HG02763 (cell line): Measurements from ENCODE around the gene PNMA1.

Source experiments
- ATAC-seq: cut with Tn5 transposase; IDR thresholded peaks from one replicate; pipeline ENCODE4 v1.9.1; 2021; ENCODE audit warnings: mild to moderate bottlenecking, moderate library complexity; ENCODE audit not compliant: unreplicated experiment

The PNMA1 gene

DNA sequence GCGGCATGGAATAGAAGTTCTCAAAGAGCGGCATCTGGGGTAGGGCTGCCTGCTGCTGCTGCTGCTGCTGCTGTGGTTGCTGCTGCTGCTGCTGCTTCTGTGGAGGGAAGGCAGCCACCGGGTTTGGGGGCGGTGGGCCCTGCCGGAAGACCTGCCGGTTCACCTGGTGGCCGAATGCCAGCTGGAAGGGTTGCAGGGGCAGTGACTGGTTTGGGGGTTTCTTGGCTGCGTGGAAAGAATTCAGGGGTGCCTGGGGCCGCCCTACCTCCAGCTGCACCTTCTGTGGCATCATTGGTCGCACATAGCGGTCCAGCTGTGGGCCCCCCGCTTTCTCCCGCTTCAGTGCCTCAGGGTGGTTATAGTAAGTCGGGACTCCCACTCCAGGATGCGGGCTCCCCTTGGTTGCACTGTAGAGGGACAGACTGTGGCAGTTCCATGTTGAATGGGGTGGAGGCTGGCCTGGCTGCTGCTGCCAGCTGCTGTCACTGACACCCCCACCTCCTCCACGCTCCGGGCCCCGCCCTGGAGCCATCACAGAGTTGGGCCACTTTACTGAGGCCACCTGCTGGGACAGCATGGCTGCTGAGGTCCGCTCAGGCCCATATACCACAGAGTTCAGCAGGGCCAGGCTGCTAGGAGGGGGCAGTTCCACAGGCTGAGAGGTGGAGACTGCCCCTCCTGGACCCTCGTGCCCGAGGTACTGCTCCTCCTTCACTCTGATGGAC is 25.2 kb upstream of the PNMA1 start:
- no peak for ATAC-seq

DNA sequence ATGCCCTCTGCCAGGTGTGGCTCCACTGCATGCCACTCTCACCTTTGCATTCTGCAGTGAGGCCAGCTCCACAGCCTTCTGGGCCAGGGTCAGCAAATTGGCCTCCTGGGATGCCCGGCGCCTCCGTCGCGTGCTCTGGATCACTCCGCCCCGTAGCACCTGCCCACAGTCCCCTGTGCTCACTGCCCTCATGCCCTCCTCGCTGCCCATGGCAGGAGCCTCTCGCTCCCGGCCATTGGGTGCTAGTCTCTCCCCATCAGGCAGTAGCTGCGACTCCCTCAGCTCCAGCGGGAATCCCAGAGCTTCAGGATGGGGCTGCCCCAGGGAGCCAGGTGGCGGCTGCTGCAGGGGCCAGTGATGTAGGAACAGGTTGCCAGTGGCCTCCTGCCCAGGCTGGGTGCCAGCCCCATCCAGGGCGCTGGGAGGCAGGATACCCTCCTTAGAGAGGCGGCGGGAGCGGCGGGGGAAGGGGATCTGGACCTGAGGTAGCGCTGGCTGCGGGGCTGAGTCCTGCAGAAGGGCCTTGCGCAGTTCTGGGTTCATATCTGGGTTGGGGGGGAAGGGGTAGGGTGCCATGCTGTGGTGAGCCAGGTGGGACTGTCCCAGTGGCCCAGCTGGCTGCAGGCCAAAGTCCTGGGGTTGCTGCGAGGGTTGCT is 24.5 kb upstream of the PNMA1 start:
- ATAC-seq, result no peak

DNA sequence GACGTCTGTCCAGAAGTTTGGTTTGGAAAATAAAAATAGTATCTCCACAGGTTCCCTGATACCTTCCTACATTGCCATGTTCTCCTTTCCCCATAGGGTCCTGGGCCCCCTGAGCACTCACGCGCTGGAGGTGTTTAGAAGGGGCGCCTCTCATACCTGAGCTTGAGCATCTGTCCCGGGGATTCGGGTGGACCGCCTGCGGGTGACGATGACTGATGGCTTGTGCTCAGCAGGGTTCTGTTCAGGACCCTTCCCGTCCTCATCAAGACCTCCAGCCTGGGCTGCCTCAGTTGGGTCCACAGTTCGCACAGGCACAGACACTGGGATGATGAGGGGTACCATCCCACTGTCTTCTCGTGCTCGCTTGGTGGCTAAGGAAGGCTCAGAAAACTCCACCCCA is 22.7 kb upstream of the PNMA1 start:
- no peak for ATAC-seq

DNA sequence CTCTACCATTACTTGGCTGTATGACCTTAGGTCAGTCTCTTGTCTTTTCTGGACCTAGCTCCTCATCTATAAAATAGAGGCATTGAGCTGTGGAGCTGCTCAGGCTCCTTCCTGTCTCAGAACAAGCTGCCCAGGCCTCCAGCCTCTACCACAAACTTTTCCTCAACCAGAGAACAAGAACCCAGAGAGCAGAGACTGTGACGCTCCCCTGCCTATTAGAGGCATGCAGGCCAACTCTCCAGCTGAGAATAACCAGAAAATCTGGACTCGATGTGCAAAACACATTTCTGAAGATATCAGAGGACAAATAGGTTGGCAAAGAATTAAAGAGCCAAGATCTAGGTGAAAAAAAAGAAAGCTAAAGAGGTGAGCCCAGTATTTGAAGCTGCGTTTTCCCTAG is 17.8 kb upstream of the PNMA1 start:
- ATAC-seq, result no peak

DNA sequence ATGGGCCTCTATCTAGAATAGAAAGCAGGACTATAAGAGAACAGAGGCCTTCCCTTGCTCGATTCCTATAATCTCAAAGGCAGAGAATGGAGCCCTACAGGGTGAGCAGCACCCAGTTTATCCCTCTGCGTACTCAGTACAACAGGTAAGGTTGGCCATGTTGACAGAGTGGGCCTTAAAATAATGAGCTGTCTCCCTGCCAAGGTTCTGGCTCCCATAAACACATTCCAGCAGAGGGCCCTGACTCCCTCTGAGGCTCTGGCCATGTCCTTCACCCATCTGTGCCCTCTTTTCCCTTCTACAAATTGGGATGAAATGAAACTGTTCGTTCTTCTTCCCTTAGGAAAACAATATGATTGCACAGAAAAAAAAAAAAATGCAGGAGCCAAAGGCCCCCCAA is 16.9 kb upstream of the PNMA1 start:
- ATAC-seq, result no peak

DNA sequence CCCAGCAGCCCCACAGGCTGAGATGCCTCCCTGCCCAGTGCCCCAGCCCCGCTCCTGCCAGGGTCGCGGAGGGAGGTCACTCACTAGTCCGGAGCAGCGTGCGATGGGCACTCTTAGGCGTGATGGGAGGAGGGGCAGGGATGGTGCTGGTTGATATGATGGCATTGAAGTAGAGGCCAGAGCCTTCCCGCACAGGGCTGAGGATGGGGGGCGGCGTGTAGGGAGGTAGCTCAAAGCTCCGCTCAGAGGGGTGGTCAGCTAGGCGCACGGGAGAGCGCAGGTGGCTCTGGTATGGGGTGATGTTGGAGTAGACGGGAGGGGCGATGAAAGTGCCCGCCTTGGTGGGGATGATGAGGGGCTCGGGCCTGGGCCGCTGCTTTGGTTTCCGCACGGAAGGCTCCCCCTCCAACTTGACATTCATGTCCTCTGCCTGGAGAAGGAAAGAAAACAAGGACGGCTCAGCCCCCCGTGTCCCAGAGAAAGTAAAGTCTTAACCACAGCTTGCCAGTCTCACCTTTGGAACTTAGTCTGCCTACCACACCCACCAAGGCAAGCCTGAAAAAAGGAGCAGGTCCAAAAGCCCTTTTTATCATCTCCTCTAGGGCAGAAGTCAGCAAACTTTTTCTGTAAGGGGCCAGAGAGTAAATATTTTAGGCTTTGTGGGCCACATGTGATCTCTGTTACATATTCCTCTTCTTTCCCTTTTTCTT is 15.5 kb upstream of the PNMA1 start:
- ATAC-seq, result no peak

DNA sequence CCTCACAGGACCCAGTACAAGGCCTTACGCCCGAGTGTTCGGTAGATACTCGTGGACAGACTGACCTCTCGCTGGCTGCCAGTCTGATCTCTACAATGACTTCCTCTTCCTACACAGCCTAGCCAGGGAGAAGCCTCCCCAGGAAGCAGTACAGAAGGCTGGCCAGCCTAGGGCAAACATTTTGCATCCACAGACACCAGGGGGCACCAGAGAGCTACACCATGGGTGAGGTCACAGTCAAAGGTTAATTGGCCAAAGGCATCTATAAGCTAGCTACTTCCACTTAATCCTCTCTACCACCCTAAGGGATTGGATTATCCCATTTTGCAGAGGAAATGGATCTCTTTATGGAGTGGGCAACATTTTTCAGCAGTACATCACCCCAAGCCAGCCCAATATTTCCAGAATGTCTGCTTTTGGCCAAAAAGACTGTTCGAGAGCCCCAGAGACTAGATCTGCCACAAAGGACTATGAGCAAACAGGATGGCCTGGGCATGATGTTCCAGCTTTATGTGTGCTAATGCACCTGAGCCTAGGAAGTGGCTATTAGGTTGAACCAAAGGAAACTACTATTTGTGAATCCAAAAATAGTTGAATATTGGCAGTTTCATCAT is 14.6 kb upstream of the PNMA1 start:
- ATAC-seq, result no peak

DNA sequence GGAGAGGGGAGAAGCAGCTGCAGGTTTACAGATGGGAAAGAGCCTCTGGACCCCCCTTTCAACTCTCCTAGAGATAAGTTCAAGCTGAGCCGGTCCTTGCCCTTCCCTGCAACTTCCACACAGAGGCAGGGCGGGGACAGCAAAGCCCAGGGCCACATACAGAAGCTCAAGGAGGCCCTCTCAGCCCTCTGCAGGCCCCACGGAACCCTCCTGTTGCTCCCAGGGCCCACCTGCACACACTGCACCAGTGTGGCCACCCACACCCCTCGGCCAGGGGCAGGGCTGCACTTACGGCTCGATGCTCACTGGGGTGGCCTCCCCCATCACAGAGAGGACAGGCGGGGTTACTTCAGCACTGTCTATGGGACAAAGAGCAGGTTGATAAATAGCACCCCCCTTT is 13.0 kb upstream of the PNMA1 start:
- no peak for ATAC-seq

DNA sequence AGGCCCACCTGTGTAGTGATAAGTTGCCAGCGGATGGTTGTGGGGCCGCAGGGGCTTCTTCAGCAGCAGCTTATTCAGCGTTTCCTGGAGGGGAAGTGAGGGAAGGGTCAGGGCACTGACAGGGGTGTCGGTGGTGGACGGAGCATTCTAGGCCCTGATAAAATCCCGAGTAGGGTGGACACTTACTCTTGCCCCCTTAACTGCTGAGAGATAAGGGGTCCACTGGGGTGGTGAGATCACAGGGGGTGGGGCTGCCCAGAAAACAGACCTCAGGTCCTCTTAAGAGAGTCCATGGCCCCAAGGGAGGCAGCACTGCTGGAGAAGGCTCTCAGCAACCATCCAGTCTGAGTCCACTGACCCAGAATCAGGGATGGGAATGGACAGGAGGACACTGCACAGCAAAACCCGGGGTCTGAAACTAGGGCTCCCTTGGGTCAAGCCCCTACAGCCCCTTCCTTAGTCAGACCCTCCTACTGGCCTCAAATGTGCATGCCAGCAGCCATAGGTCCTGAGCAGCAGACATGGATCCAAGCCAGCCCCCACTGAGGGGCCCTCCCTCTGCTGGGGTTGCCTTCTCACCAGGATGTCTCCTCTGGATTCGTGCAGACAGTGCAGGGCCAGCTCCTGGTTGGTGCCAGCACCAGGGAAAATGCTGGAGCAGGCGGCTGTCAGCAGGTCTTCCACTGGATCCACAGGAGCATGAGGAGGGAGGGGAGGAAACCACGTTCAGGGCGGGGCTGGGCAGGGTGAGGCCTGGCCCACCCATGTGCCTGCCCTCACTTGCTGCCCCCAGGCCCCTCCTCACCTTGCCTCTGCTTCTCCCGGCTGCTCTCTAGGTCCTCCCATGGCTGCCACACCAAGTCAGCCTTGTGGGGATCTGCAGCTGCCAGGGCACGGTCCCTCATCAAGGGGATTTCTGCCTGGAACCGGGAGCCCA is 12.1 kb upstream of the PNMA1 start:
- no peak for ATAC-seq

DNA sequence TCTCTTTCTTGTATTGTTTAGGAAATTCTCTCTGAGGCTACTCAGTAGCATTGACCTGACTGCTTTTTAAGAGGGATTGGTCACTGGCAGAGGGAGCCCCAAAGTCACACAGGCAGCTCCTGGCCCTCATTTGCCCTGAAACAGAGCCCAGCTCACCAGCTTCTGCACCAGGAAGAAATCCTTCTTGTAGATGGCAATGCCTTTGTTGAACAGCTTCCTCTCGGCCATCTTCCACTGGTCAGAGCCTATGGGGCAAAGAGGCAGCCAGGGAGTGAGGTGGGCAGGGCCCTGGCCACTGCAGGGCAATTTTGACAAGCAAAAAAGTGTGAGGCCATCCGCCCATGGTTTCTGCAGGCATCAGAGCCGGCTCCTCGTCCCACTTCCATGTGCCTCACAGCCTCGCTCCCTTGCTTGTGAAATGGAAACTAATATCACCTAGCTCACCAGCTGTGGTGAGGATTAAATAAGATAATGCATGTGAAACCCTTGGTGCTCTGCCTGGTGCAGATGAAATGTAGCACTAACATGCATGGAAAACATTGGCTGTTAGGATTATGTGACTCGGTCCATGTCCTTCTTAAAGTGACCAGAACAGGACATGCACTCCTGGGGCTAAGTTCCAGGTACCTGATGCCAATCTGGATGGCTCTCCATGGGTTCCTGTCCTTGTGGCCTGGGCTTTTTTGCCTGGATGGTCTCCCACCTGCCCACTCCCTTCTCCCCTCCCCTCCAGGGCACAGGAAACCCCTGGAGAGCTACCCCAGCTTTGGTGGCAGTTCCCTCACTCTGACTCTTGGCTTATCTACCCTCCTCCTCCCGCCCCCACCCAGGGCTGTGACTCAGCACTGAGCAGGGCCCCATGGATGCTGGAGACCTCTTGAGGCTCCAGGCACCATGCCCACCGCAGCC is 11.2 kb upstream of the PNMA1 start:
- ATAC-seq, result no peak

DNA sequence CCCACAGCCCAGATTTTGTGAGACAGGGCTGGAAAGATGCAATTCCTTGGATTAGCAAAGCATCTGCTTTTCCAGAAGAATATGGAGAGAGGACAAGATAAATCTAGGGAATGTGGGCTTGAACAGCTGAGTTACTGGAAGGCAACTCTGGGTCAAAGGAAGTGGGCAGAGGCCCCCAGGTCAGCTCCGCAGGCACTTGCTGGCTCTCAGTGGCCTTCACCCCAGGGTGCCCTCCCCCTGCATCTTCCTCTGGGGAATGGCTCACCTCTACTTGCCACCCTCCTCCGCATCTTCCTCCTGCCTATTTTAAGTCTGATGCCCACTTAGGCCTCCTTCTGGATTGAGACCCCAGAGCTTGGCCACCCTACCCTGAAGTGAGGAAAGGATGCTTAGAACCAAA is 10.5 kb upstream of the PNMA1 start:
- ATAC-seq, result no peak

DNA sequence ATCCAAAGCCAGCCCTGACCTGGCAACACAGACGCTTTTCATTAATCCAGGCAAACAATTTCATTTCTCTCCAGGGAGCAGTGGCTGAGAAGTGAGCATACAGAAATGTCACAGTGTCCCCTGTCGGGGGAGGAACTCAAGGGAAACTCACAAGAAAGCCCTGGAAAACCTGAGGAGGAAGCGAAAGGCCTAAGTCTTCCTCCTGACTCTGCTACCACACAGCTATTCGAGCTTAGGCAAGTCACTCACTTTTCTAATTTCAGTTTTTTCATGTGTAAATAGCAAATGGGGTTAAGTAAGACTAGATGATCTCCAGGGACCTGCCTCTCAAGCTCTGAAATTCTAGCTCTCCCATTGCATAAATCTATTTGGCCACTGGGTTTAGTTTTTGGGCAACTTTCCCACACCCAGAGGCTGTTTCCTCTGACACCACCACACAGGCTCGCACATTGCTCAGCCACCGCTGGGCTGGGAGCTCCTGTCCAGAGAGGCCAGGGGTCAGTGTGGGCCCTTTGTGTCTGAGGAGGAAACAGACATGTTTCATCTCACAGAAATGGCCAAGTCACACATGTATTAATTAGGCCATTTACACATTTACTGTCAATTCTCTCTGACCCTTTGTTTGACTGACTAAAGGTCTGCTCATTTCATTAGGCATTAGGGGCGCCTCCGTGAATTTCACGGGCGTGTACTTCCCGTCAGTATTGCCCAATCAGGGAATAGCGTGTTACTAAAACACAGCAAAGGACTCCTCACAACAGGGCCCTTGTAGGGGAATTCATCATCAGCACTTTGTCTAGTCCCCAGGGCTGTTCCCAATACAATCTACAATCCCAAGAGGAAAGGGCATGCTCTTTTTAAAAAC is 9.8 kb upstream of the PNMA1 start:
- ATAC-seq, result no peak

DNA sequence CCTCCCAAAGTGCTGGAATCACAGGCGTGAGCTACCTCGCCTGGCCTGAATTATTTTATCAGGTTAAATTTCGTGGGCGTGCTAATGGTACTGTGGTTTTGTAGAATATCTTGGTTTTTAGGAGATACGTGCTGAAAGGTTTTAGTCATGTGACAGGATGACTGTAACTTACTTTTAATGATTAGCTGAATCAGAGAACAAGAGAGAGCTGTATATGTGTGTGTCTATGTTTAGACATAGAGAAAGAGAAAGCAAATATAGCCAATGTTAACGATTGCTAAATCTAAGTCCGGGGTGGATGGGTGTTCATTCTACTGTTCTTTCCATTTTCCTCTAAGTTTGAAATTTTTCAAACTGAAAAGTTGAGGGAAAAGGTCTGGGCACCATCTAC is 9.2 kb upstream of the PNMA1 start:
- no peak for ATAC-seq

DNA sequence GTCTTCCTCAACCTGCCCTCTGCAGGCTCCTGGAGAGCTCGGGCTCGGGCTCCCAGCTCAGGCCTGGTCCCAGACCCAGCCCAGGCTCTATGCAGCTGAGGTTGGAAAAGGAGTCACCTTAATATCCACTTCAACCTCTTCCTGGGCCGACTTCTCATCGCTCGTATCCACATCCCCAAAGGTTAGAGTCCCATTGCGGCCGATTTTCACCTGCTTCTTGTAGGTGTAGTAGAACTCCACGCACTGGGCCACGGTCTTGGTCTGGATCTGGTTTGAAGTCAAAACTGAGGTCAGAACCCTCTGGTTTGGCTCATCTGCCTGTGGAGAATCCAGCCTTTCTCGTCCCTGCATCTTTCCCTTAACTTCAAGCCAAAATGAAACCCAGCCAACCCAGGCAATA is 8.4 kb upstream of the PNMA1 start:
- no peak for ATAC-seq

DNA sequence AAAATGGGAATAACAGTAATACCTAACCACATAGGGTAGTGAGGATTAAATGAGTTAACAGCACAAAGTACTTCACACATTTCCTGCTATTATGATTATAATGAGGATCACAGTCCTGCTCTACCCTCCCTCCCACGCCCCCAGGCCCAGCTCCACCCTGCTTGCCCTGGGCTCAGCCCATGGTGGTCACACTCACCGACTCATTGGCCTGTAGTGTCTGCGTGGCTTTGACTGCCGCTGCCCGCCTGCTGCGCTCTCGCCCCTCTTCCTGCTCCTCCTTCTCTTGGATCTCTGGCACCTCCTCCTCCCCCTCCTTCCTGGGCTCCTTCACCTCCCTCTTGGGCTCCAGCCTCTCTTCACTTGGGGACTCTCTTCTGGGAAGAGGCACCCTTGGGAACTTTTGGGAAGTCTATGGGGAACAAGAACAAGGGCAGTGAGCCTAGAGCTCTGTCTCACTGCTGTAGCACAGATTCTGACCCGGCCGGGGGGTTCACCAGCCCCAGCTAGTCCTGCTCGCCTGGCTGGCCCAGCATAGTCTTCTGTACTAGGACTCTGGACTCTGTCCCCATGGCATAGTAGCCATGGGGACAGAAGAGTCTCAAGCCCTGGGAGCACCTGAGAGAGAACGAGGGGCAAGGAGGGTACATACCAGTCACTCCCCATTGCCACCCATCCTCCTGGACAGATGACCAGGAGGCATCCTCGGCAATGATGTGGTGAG is 7.1 kb upstream of the PNMA1 start:
- no peak for ATAC-seq

DNA sequence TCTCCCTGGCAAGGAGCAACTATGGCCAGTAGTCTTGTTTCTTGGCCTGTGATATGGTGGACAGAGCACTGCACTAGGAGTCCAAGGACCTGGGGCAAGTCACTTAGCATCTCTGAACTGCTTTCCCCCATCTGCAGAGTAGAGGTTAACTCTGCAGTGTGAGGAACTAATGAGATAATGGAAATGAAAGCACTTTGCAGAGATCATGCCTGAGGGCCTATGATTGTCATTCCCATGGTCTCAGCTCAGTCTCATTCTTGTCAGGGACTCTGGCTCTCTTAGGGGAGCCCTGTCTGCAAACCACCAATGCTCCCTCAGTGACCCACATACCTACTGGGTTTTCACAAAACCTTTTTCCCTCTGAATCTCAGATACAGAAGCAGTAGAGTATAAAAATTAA is 6.5 kb upstream of the PNMA1 start:
- ATAC-seq, result no peak

DNA sequence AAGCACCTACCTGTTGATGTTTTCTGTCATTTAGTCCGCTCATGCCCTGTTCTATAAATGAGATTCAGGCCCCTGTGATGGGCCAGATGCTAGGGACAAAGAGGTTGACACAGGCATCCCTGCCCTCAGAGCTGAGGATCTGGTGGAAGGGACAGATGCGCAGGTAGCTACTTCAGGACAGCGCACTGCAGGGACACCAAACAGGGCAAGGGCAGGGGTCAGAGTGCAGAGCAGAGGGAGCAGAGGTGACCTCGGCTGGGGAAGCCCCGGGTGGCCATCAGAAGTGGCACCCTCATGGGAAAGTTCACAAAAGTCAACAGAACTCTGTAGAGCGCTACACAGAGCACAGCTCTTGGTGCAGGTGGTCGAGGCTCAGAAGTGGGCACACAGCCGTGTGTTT is 5.6 kb upstream of the PNMA1 start:
- ATAC-seq, result no peak

DNA sequence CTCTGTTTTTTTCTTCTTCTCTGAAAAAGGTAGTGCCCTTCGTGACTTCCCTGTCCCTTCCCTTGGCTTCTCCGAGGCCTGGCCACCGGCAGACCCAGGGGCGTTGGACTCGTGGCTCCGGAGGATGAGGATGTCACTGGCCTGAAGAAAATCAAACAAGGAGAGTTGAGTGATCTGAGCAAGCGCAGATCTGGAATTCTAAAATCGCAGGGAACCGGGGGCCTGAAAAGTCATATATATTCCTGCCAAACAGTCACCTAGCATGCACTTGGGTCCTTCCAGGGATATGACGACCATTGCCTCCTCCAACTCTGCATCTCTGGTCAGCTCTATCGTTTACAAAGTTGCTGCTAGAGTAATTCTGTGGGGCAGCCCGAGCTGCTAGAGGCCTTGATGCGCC is 5.2 kb upstream of the PNMA1 start:
- ATAC-seq, result no peak
